ENCODE results near the gene ZFPL1. TPM values are rescaled to one million over a fixed set of nuclear protein-coding genes. Genes with fewer than 3 reads are reported as not detected.
A peak's percentile ranks its signal among the peaks of the same experiment; 100 is the strongest.

Gene ZFPL1
- total RNA-seq, 4 donors from 2014 or later: 24.1 to 50.7 (median 43.7) TPM

- WGBS: 2% methylated on average over 18 of the region's 64 CpGs
- intact Hi-C loops (cut with DNase I): loop anchor here (5.0 kb wide), 1 partner anchor 100 kb away; the partner anchor contains the start of gene ARL2
- peaks cover 20 to 53% (median 42%) of the 10 kb centered on the region in 4 donors for H3K36me3 ChIP-seq
Observed at GRCh38 chr11:65111744-65112545, 27.9 kb downstream of the ZFPL1 start, which contains the start of gene TM7SF2. TM7SF2 (plus strand) TSS chr11:65111872; CDS start chr11:65112016, 144 bp downstream.

GRCh38 chr11:65112546-65113360 lies 28.7 kb downstream of the ZFPL1 start:
- Histone ChIP-seq H3K27me3 (no peaks in the 10 kb centered on the region), H3K4me3 (peak overlapping the region; percentile 52 to 65 (median 58)), H3K4me1 (peaks cover 51 to 62% (median 55%) of the 10 kb centered on the region in 4 donors), H3K36me3 (peaks cover 17 to 45% (median 34%) of the 10 kb centered on the region in 4 donors), H3K9me3 (no peaks in the 10 kb centered on the region), H3K27ac (replicated peaks in 1 of 4) (peak overlapping the region; percentile 77 to 87 (median 84))
- WGBS: 0% methylated on average over 2 of the region's 57 CpGs
- no peak for DNase-seq (ENCODE audit: extremely low spot score)
- intact Hi-C loops (cut with DNase I): loop anchor here (5.0 kb wide), 1 partner anchor 100 kb away; the partner anchor contains the start of gene ARL2
- TF ChIP-seq POLR2A (IDR thresholded peaks at IDR 0.05; ENCODE audit: low read depth): no peak
- peak; percentile 83 to 90 (median 85) for TF ChIP-seq CTCF (IDR thresholded peaks at IDR 0.05)
- TF ChIP-seq POLR2AphosphoS5 (IDR thresholded peaks at IDR 0.05): peak; percentile 56 to 64

More at GRCh38 chr11:65111744-65112545, 27.9 kb downstream of the ZFPL1 start, which contains the start of gene TM7SF2:
- Histone ChIP-seq H3K27ac (replicated peaks in 1 of 4) (peak within 1 kb of the TSS; percentile 77 to 87 (median 84)), H3K9me3 (no peaks in the 10 kb centered on the region), H3K4me3 (peak within 1 kb of the TSS; percentile 52 to 65 (median 58)), H3K27me3 (no peaks in the 10 kb centered on the region), H3K4me1 (peaks cover 48 to 59% (median 52%) of the 10 kb centered on the region in 4 donors)
- DNase-seq (ENCODE audit: extremely low spot score): peak; percentile 99
- TF ChIP-seq POLR2A (IDR thresholded peaks at IDR 0.05; ENCODE audit: low read depth) (no peak), CTCF (IDR thresholded peaks at IDR 0.05) (peak in 1 of 3 experiments; percentile 29), EP300 (IDR thresholded peaks at IDR 0.05) (no peak), POLR2AphosphoS5 (IDR thresholded peaks at IDR 0.05) (peak; percentile 89 to 95)

- no peak for DNase-seq (ENCODE audit: extremely low spot score)
- Histone ChIP-seq H3K27ac (replicated peaks in 1 of 4) (peak overlapping the region in 2 of 4 donors; percentile 77 to 87), H3K9me3 (no peaks in the 10 kb centered on the region), H3K4me3 (peak overlapping the region; percentile 52 to 65 (median 58)), H3K27me3 (no peaks in the 10 kb centered on the region), H3K36me3 (peaks cover 11 to 44% (median 31%) of the 10 kb centered on the region in 4 donors), H3K4me1 (peaks cover 55 to 68% (median 60%) of the 10 kb centered on the region in 4 donors)
- no peak for TF ChIP-seq POLR2AphosphoS5 (IDR thresholded peaks at IDR 0.05)
- intact Hi-C loops (cut with DNase I): loop anchor here (5.0 kb wide), 1 partner anchor 101 kb away; the partner anchor contains the start of gene ARL2
- WGBS: 9% methylated on average over 14 of the region's 14 CpGs
Observed at GRCh38 chr11:65113361-65113756, 29.3 kb downstream of the ZFPL1 start.

- WGBS: 72% methylated on average over 6 of the region's 6 CpGs
Observed at GRCh38 chr11:65113839-65114238, 29.8 kb downstream of the ZFPL1 start.

More at GRCh38 chr11:65113839-65114238, 29.8 kb downstream of the ZFPL1 start:
- Histone ChIP-seq H3K36me3 (peaks cover 6 to 44% (median 31%) of the 10 kb centered on the region in 4 donors), H3K4me1 (peaks cover 55 to 69% (median 60%) of the 10 kb centered on the region in 4 donors), H3K9me3 (no peaks in the 10 kb centered on the region), H3K4me3 (no peak overlapping the region), H3K27me3 (no peaks in the 10 kb centered on the region), H3K27ac (replicated peaks in 1 of 4) (no peak overlapping the region)
- TF ChIP-seq POLR2AphosphoS5 (IDR thresholded peaks at IDR 0.05): no peak
- TF ChIP-seq EP300 (IDR thresholded peaks at IDR 0.05): no peak
- TF ChIP-seq POLR2A (IDR thresholded peaks at IDR 0.05; ENCODE audit: low read depth): no peak
- TF ChIP-seq CTCF (IDR thresholded peaks at IDR 0.05): no peak
- intact Hi-C loops (cut with DNase I): loop anchor here (5.0 kb wide), 1 partner anchor 102 kb away; the partner anchor contains the start of gene ARL2
- no peak for DNase-seq (ENCODE audit: extremely low spot score)

All from esophagus muscularis mucosa (tissue), 4 donors.